Motor neuron (in vitro differentiated cells): ENCODE data around the gene SRGN. TPM values are rescaled to one million over a fixed set of nuclear protein-coding genes. Genes with fewer than 3 reads are reported as not detected.

ENCODE experiments used
- ATAC-seq, 8 experiments: fragments of 200-7000 bp; cut with Tn5 transposase; replicated peaks in 6 of 8; 2 replicates each; pipeline ENCODE4 v1.8.0; 2021; ENCODE audit warnings: mild to moderate bottlenecking in 8 of 8, moderate library complexity in 8 of 8
- H3K27ac ChIP-seq, 2 donors: fragments of 250-450 bp; sonication (Bioruptor Pico); 2 replicates each; pipeline ENCODE4 v1.9.0; 2021; ENCODE audit warnings: antibody characterized with exemption in 2 of 2, mild to moderate bottlenecking in 2 of 2, moderate library complexity in 1 of 2
- H3K4me1 ChIP-seq, 2 donors: fragments of 250-450 bp; sonication (Bioruptor Pico); replicated peaks in 1 of 2; 2 replicates each; pipeline ENCODE4 v1.6.1; 2021; ENCODE audit warnings: antibody characterized with exemption in 2 of 2, mild to moderate bottlenecking in 2 of 2, moderate library complexity in 1 of 2
- H3K4me3 ChIP-seq, 5 donors: fragments of 250-450 bp; sonication (Bioruptor Pico); 2 replicates each; pipeline ENCODE4 v1.9.0; 2021; ENCODE audit warnings: antibody characterized with exemption in 5 of 5, mild to moderate bottlenecking in 5 of 5, moderate library complexity in 4 of 5
- WGBS, 10 experiments: fragments of 450-650 bp; shearing (Covaris generic); methylation state at CpG; one replicate each; pipeline ENCODE4 v1.0.0; 2022; 5-methylcytosine and 5-hydroxymethylcytosine counted together
- in situ Hi-C, 9 experiments: fragments of 400-800 bp; cut with MboI; loops; one replicate each; pipeline ENCODE4 v1.15.0; 2021; ENCODE audit warnings: low sequenced_read_pairs in 9 of 9, low pct_unique_long_range_greater_than_20kb in 2 of 9; ENCODE audit not compliant: unreplicated experiment in 9 of 9
- total RNA-seq, 8 experiments: library from RNA; unstranded; fragments of 300-600 nt; gene quantifications; 2 replicates each; pipeline versions ENCODE4 v1.2.3 to v1.2.4, GENCODE V29; 2022

The SRGN gene
- total RNA-seq, 8 experiments from 2014 or later, result 0.21 to 0.92 (median 0.45) TPM; not detected in 3

DNA sequence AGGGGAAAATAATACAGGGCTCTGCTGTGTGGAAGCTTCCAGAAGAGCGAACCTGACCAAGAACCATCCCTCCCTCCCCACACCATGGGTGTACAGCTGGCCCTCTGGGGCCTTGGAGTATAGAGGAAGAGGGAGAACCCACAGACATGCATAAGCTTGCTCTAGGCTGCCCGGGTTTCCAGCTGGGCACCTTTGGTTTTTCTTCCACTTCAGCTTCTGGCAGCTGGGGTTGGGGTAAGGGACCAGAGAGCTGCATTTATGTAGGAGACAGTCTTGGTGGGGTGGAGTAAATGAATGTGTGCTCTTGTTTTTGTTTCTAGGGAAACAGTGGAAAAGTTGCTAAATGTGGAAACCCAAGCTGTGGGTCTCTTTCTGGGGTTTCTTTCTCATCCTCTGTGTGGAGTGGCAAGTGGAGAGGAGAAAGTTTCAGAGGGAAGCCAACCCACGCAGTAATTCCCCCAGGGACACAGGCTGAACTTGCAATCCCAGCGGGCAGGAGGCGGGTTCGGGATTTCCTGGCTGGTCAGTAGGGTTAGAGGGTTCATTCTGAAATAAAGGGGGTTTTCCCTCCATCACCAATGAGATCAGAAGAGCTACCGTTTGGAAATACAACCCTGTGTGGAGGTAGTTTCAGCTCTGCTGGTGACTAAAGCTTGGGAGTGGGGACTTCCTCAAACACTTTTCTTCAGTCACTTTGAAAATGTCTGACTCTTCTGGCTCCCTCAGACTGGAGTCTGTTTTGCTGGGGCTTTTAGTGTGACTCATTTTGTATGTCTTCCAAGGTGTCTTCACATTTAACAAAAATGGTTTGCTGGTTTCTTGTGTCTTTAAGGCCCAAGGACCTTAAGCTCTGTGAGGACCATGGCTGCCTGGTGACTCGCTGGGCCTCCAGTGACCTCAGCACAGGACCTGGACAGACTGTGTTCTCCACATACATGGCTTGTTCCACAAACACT, 22.2 kb upstream of the SRGN start:
- ATAC-seq, result peak in 2 of 8 experiments; percentile 9 to 50
- no peak overlapping the region for H3K4me3 ChIP-seq
- H3K4me1 ChIP-seq, result no peaks in the 10 kb centered on the region
- 9 to 100% (median 60%) methylated on average over 1 to 5 of the region's 8 CpGs; no CpG with 5 or more reads in 1 of the 10 experiments for WGBS, 10 experiments
- H3K27ac ChIP-seq, result no peak overlapping the region
- in situ Hi-C loops, result no loop called here

DNA sequence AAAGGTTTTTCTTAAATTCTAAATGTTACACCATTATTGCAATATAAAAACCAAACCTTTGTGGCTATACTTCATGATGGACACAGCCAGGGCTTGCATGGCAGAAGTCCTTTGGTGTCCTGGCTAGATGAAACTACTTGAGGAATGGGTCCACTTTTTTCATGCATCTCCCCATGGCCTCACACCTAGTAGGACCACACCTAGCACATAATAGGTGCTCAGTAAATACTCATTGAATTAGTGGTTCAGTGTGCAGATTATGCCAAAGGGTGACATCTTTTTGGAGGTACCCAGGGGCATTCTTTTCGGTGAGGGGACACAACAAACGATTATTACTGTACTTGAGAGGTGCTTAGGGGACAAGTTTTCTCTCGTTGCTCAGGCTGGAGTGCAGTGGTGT, 20.7 kb upstream of the SRGN start:
- no peak overlapping the region for H3K4me3 ChIP-seq
- WGBS, 10 experiments, result 71 to 93% (median 90%) methylated on average over 1 to 3 of the region's 3 CpGs; no CpG with 5 or more reads in 5 of the 10 experiments
- in situ Hi-C loops, result no loop called here

DNA sequence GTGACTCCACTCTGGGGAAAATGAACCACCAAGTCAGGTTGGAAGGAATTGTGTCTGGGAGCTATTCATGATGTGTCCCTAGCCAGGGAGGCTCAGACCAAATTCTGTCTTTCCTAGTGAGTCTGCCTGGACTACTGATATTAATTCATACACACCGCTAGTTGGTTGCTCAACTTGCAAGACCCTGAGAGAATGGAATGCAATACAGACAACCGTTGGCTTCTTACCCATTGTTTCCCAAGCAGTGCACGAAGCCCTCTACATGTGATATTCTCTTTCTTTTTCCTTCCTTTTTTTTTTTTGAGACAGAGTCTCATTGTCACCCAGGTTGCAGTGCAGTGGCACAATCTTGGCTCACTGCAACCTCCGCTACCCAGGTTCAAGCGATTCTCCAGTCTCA, 19.4 kb upstream of the SRGN start:
- in situ Hi-C loops, result no loop called here
- WGBS, 10 experiments, result 60 to 100% (median 88%) methylated on average over 1 to 5 of the region's 5 CpGs; no CpG with 5 or more reads in 2 of the 10 experiments
- Histone ChIP-seq H3K4me1 (no peaks in the 10 kb centered on the region), H3K4me3 (no peak overlapping the region), H3K27ac (no peak overlapping the region)
- ATAC-seq, result no peak

More for the DNA sequence above, 20.7 kb upstream of the SRGN start:
- Histone ChIP-seq H3K27ac (no peak overlapping the region), H3K4me1 (no peaks in the 10 kb centered on the region)
- ATAC-seq, result no peak

DNA sequence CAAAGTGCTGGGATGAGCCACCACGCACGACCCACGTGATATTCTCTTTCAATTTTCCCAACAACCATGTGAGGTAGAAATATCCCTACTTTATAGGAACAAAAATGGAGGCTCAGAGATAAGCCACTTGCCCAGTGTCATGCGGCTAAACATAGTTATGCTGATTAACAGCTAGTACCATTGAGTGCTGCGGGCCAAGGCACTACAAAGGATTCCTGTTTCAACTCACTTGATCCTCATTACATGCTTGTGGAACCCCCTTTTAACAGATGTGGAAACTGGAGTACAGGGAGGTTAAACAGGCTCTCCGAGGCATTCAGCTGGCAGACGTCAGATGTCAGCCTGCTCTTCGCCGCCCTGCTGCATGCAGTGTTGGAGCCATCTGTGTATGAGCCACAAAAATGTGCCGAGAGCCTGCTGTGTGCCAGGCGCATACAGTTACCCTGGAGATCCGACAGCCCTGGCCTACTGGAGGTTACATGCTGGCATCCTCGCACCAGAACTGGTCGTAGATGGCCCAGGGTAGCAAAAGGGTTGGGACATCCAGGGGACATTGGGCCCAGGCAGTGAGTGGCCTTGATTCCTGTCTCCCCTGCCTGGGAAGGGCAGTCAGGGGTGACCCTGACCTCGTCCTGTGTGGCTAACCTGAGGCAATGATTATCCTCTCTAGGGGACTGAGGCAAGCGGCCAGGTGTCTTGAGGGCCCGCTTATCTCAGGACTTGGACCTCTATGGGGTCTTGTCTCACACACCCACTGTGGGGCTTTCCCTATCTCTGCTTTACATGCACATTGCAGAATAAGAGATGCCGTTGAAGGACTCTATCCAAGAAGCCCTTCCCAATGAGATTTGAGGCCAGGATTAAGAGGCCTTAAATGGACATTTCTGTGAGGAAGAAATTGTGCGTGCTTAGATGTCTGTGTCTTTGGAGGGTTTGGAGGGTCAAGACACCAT, 18.5 kb upstream of the SRGN start:
- 52 to 100% (median 67%) methylated on average over 1 to 6 of the region's 19 CpGs; no CpG with 5 or more reads in 1 of the 10 experiments for WGBS, 10 experiments
- Histone ChIP-seq H3K4me1 (no peaks in the 10 kb centered on the region), H3K4me3 (no peak overlapping the region), H3K27ac (no peak overlapping the region)
- peak in 2 of 8 experiments; percentile 27 to 69 for ATAC-seq
- in situ Hi-C loops, result no loop called here

DNA sequence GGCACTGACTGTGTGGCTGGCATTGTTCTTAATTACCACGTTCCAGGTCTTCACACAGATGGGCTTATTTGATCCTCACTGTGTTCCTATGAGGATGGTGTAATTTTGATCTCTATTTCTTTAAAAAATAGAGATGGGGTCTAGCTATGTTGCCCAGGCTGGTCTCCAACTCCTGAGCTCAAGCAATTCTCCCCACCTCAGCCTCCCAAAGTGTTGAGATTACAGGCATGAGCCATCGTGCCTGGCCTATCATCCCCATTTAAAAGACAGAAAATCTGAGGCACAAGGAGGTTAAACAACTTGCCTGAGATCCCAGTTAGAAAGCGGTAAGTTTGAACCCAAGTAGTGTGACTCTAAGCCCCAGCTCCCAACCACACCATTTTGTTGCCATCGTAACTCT, 17.0 kb upstream of the SRGN start:
- 67 to 100% (median 89%) methylated on average over 1 to 4 of the region's 4 CpGs; no CpG with 5 or more reads in 2 of the 10 experiments for WGBS, 10 experiments
- ATAC-seq, result no peak
- no peaks in the 10 kb centered on the region for H3K4me1 ChIP-seq
- no peak overlapping the region for H3K4me3 ChIP-seq
- in situ Hi-C loops, result no loop called here
- no peak overlapping the region for H3K27ac ChIP-seq

DNA sequence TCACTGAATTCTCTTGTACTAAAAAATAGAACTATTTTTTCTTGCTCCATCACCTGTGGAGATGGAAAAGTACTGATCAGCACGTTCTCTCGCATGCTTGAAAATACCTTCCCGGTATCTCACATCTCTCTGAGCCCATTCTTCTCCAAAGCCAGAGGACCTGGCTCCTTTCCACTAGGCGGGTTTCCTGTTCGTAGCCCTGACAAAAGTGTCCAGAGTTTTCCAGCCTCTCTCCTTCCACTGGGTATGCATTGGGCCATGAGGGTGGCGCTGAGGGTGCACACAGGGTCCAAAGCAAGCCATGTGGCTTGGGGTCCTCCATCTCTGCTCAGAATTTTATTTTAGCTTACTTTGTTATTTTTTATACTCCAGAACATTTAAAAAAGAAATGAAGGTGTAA, 16.3 kb upstream of the SRGN start:
- ATAC-seq, result no peak
- in situ Hi-C loops, result no loop called here

DNA sequence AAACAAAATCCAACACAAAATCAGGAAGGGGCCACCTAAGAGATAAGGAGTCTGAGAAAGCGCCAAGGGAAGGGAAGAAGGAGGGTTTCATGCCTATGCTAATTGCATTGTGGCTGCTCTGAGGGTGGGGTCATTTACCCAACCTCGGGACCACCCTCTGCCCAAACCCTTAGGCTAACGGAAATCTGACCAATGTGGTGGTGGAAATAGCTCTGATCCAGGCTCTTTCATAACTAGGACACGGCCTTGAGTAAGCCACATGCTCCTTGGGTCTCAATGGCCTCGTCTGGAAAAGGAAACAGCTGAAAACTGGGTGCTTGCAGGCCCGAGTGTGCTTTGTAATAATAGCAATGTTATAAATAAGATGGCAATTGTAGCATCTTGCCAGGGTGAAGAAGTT, 14.9 kb upstream of the SRGN start:
- 17 to 100% (median 77%) methylated on average over 1 to 6 of the region's 6 CpGs; no CpG with 5 or more reads in 2 of the 10 experiments for WGBS, 10 experiments

More for the DNA sequence above, 16.3 kb upstream of the SRGN start:
- Histone ChIP-seq H3K4me1 (no peaks in the 10 kb centered on the region), H3K4me3 (no peak overlapping the region), H3K27ac (no peak overlapping the region)
- 60 to 97% (median 90%) methylated on average over 1 to 6 of the region's 6 CpGs; no CpG with 5 or more reads in 3 of the 10 experiments for WGBS, 10 experiments

DNA sequence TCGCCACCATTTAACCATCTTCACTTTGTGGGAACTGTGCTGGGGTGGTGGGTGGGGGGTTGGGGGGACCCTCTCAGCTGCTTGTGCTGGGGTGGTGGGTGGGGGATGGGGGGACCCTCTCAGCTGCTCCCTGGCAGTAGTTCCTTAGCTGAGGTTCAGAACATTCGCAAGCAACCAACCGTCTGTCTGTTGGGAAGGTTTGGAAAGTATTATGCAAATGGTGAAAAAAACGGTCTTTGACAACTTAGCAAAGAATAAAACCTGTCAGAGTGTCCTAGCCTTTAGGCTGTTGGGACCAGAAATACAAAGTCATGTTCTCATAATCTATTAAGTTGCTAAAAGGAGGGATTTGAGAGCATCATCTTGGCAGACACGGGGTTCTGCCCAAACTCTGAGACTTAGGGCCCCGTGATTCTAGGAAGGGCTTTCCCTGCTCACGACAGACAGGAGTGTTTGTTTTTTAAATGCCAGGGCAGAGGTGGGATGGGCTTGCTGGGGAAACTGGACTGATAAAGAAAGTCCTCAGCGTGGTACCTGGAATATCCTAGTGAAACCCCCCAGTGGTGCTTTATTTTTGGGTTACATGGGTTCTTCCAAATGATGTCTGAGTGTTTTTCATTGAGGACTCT, 14.1 kb upstream of the SRGN start:
- Histone ChIP-seq H3K4me3 (no peak overlapping the region), H3K27ac (no peak overlapping the region), H3K4me1 (no peaks in the 10 kb centered on the region)
- ATAC-seq, result no peak
- 0 to 83% (median 72%) methylated on average over 1 to 6 of the region's 8 CpGs; no CpG with 5 or more reads in 2 of the 10 experiments for WGBS, 10 experiments
- in situ Hi-C loops, result no loop called here

More for the DNA sequence above, 14.9 kb upstream of the SRGN start:
- peak in 1 of 8 experiments; percentile 23 for ATAC-seq
- H3K27ac ChIP-seq, result no peak overlapping the region
- H3K4me1 ChIP-seq, result no peaks in the 10 kb centered on the region
- in situ Hi-C loops, result no loop called here
- no peak overlapping the region for H3K4me3 ChIP-seq

DNA sequence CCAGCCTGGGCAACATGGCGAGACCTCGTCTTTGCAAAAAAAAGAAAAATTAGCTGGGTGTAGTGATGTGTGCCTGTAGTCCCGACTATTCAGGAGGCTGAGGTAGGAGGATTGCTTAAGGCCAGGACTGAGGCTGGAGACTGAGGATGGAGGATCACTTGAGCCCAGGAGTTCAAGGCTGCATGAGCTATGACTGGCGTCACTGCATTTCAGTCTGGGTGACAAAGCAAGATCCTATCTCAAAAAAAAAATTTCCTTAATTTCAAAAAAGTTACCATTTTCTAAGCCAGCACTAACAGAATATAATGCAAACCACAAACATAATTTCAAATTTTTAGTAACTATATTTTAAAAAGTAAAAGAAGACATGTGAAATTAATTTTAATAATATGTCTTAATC, 13.4 kb upstream of the SRGN start:
- no peak for ATAC-seq
- WGBS, 10 experiments, result 78 to 100% (median 94%) methylated on average over 1 to 4 of the region's 4 CpGs; no CpG with 5 or more reads in 2 of the 10 experiments

DNA sequence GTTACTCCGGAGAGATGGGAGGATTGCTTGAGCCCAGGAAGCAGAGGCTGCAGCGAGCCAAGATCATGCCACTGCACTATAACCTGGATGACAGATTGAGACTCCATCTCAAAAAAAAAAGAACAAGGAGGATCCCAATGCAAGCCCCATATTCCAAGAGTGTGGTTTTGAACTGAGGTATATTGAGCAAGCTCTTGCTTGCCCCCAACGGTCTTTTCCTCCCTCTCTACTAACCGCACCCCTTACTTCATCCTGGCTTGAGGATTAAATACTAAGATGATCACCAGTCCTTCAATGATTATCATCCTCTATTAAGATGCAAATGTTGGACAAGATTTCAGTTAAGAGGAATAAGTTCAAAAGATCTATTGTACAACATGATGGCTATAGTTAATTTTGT, 12.5 kb upstream of the SRGN start:
- Histone ChIP-seq H3K4me3 (no peak overlapping the region), H3K27ac (no peak overlapping the region), H3K4me1 (no peaks in the 10 kb centered on the region)
- ATAC-seq, result no peak
- 17 to 96% (median 70%) methylated on average over 1 to 3 of the region's 4 CpGs; no CpG with 5 or more reads in 3 of the 10 experiments for WGBS, 10 experiments
- in situ Hi-C loops, result no loop called here

More for the DNA sequence above, 13.4 kb upstream of the SRGN start:
- H3K4me1 ChIP-seq, result no peaks in the 10 kb centered on the region
- H3K4me3 ChIP-seq, result no peak overlapping the region
- no peak overlapping the region for H3K27ac ChIP-seq
- in situ Hi-C loops, result no loop called here

DNA sequence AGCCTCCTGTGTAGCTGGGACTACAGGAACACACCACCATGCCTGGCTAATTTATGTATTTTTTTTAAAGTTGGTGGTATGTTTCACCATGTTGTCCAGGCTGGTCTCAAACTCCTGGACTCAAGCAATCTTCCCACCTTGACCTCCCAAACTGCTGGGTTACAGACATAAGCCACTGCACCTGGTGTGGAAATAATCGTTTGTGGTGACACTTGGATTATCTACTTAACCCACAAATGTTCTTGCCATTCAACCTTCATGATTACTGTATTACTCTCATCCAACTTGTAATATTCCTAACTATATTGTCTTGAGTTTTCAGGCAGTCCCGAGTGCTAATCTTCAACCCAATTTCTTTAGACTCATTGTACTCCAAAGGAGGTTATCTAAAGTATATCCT, 9.6 kb upstream of the SRGN start:
- in situ Hi-C loops, result no loop called here
- Histone ChIP-seq H3K4me1 (no peaks in the 10 kb centered on the region), H3K4me3 (no peak overlapping the region), H3K27ac (no peak overlapping the region)
- 50 to 100% (median 92%) methylated on average over 1 to 2 of the region's 2 CpGs; no CpG with 5 or more reads in 6 of the 10 experiments for WGBS, 10 experiments
- ATAC-seq, result no peak

DNA sequence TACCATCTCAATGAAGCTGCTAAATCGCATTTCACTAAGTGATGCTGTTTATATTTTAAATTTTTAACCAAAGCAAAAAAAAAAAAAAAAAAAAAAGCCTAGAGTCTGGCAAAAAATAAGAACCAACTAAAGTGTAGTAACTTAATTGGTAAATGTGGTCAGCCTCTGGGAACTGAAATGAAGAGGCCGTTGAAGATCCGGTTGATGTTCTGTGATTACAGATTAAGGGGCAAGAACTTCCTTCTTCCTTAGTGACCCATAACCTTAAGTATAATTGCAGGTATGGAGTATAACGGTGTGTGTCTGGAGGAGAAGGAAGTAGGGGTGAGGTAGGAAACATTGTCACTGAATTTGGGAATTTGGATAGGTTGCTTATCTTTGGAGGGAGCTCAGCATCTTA, 7.7 kb upstream of the SRGN start:
- WGBS, 10 experiments, result 56 to 100% (median 81%) methylated on average over 1 to 4 of the region's 4 CpGs

More for the DNA sequence above, 7.7 kb upstream of the SRGN start:
- Histone ChIP-seq H3K4me1 (no peaks in the 10 kb centered on the region), H3K4me3 (no peak overlapping the region), H3K27ac (no peak overlapping the region)
- no peak for ATAC-seq
- in situ Hi-C loops, result no loop called here
